PC-9 (cell line): ENCODE results near the gene USH2A.

Experiments
- EZH2 ChIP-seq: fragments of 200-600 bp; sonication (generic); IDR thresholded peaks from 2 replicates; pipeline ENCODE4 v1.8.0; 2017; ENCODE audit warnings: antibody characterized with exemption, low read depth
- TF ChIP-seq, protein P1 (sequence below): fragments of 200-600 bp; sonication (generic); conservative IDR thresholded peaks from 2 replicates; pipeline ENCODE4 v1.6.1; 2017; ENCODE audit warnings: mixed run types, antibody characterized with exemption, mild to moderate bottlenecking, moderate library complexity

DNA sequence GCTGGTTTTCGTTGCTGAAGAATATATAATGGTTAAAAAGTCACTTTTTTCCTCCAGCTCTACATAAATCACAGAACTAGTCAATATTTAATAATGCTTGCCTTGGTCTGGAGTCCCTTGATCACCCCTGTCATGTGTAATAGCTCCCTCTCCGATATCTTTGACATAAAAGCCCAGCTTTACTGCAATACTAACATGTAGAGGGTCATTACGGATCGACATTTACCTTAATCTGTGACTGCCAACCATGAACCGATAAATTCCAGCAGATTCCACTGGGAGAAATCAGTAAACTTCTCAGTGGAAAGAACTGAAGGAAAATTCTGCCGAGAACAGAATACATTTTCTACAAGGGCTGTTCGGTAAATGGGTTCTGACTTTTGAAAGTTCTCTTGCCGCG, 459.6 kb downstream of the USH2A start:
- TF ChIP-seq, protein P1, sequence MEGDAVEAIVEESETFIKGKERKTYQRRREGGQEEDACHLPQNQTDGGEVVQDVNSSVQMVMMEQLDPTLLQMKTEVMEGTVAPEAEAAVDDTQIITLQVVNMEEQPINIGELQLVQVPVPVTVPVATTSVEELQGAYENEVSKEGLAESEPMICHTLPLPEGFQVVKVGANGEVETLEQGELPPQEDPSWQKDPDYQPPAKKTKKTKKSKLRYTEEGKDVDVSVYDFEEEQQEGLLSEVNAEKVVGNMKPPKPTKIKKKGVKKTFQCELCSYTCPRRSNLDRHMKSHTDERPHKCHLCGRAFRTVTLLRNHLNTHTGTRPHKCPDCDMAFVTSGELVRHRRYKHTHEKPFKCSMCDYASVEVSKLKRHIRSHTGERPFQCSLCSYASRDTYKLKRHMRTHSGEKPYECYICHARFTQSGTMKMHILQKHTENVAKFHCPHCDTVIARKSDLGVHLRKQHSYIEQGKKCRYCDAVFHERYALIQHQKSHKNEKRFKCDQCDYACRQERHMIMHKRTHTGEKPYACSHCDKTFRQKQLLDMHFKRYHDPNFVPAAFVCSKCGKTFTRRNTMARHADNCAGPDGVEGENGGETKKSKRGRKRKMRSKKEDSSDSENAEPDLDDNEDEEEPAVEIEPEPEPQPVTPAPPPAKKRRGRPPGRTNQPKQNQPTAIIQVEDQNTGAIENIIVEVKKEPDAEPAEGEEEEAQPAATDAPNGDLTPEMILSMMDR, result no peak
- no peak for TF ChIP-seq EZH2
